Naive B cell (primary cell): ENCODE results near the gene TH. TPM values are rescaled to one million over a fixed set of nuclear protein-coding genes. Genes with fewer than 3 reads are reported as not detected.
A peak's percentile ranks its signal among the peaks of the same experiment; 100 is the strongest.
"Not testable (repeated sequence)": the region's sequence is repeated elsewhere in the genome, so short reads cannot be mapped to it uniquely, and the experiment has no call there.

Source experiments
- ATAC-seq, 2 donors: fragments of 150-1000 bp; cut with Tn5 transposase; 2 replicates each; pipeline ENCODE4 v1.10.0; 2021; ENCODE audit warnings: low read depth in 2 of 2, mild to moderate bottlenecking in 2 of 2, moderate library complexity in 2 of 2
- DNase-seq: peaks from one replicate; pipeline ENCODE4 v3.0.0; 2022
- H3K27ac Mint-ChIP-seq, 6 donors: one replicate each; pipeline ENCODE4 v1.8.0; 2020 to 2022; ENCODE audit warnings: mild to moderate bottlenecking in 6 of 6, mixed read lengths in 6 of 6, moderate library complexity in 5 of 6, inconsistent platforms in 2 of 6
- H3K27me3 Mint-ChIP-seq, 3 donors: one replicate each; pipeline ENCODE4 v1.8.0; 2021 to 2022; ENCODE audit warnings: mixed read lengths in 3 of 3, mild to moderate bottlenecking in 1 of 3
- H3K36me3 Mint-ChIP-seq, 2 donors: one replicate each; pipeline ENCODE4 v1.8.0; 2020 to 2022; ENCODE audit warnings: mixed read lengths in 2 of 2, inconsistent platforms in 1 of 2, mild to moderate bottlenecking in 1 of 2
- H3K4me1 Mint-ChIP-seq, 3 donors: one replicate each; pipeline ENCODE4 v1.8.0; 2020 to 2022; ENCODE audit warnings: mixed read lengths in 3 of 3, inconsistent platforms in 1 of 3, mild to moderate bottlenecking in 1 of 3, moderate library complexity in 1 of 3
- H3K4me3 Mint-ChIP-seq, 8 donors: one replicate each; pipeline ENCODE4 v1.8.0; 2020 to 2022; ENCODE audit warnings: mild to moderate bottlenecking in 8 of 8, mixed read lengths in 8 of 8, moderate library complexity in 8 of 8, inconsistent platforms in 2 of 8
- H3K9me3 Mint-ChIP-seq, 7 donors: one replicate each; pipeline ENCODE4 v1.8.0; 2020 to 2022; ENCODE audit warnings: mixed read lengths in 7 of 7, mild to moderate bottlenecking in 5 of 7, inconsistent platforms in 2 of 7, moderate library complexity in 1 of 7
- polyA plus RNA-seq, 6 donors: library from polyadenylated mRNA; unstranded; fragments of 300-500 nt; fragmentation: Illumina TruSeq; gene quantifications; one replicate each; pipeline ENCODE4 v1.2.3, GENCODE V29; 2021; ENCODE audit warnings: low read depth in 6 of 6

TH gene
- polyA plus RNA-seq, 6 donors from 2014 or later: not detected

- H3K36me3 Mint-ChIP-seq: peaks cover 0 to 4% of the 10 kb centered on the region in 2 donors
Measured at GRCh38 chr11:2186669-2187279, 15.2 kb upstream of the TH start.

DNA sequence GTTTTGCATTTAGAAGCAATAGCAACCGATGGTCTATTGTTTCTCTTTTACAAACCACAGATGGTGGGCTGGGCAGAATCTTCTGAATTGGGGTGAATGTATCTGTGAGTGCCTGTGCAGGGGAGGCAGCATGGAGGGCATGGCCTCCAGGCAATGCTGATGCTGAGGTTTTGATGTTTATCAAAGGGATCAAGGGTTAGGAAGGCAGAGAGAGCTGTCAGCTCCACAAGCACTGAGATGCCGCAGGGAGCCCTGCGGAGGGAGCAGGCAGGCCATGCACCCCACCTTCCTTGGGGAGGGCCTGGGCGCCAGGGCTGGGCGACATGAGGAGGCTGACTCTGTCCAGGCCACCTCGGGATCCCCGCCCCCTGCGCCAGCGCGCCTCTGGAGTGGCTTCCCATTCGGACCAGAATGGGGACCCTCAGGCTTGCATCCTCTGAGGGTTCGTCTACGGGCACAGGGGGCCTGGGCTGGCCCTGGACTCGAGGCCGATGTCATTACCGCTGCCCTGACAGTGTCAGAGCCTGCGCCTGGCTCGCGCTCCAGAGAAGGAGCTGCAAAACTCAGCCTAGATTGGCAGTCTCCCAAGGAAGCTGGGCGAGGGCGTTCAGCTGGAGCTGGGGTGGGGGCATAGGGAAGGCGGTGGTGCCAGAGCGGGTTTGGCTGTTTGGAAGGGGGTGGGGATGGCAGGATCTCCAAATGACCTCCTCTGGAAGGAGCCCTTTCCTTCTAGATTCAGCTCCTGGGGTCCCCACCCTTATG, 13.9 kb upstream of the TH start:
- H3K4me3 Mint-ChIP-seq: no peak overlapping the region
- ATAC-seq: no peak
- no peaks in the 10 kb centered on the region for H3K9me3 Mint-ChIP-seq
- peaks cover 0 to 4% of the 10 kb centered on the region in 2 donors for H3K36me3 Mint-ChIP-seq
- DNase-seq: no peak
- no peak overlapping the region for H3K27ac Mint-ChIP-seq
- H3K27me3 Mint-ChIP-seq: peaks cover 0 to 14% (median 10%) of the 10 kb centered on the region in 3 donors
- H3K4me1 Mint-ChIP-seq: peaks cover 0 to 7% (median under 1%) of the 10 kb centered on the region in 3 donors

More at GRCh38 chr11:2186669-2187279, 15.2 kb upstream of the TH start:
- peak overlapping the region in 1 of 6 donors; percentile 24 for H3K27ac Mint-ChIP-seq
- DNase-seq (peak; percentile 34), ATAC-seq (peak; percentile 77 to 79)
- peaks cover 0 to 19% (median 10%) of the 10 kb centered on the region in 3 donors for H3K27me3 Mint-ChIP-seq
- H3K4me1 Mint-ChIP-seq: peaks cover 0 to 8% (median 7%) of the 10 kb centered on the region in 3 donors
- no peaks in the 10 kb centered on the region for H3K9me3 Mint-ChIP-seq
- no peak overlapping the region for H3K4me3 Mint-ChIP-seq

- no peak overlapping the region for H3K4me3 Mint-ChIP-seq
- no peaks in the 10 kb centered on the region for H3K9me3 Mint-ChIP-seq
- peaks cover 0 to 10% (median 9%) of the 10 kb centered on the region in 3 donors for H3K27me3 Mint-ChIP-seq
- no peak overlapping the region for H3K27ac Mint-ChIP-seq
- H3K4me1 Mint-ChIP-seq: peaks cover 0 to 7% (median 0%) of the 10 kb centered on the region in 3 donors
- peaks cover 0 to 4% of the 10 kb centered on the region in 2 donors for H3K36me3 Mint-ChIP-seq
- ATAC-seq (no peak), DNase-seq (no peak)
Measured at GRCh38 chr11:2182692-2183474, 11.3 kb upstream of the TH start.

- H3K4me1 Mint-ChIP-seq: peaks cover 0 to 7% (median 0%) of the 10 kb centered on the region in 3 donors
- H3K9me3 Mint-ChIP-seq: no peaks in the 10 kb centered on the region
- no peak overlapping the region for H3K27ac Mint-ChIP-seq
- H3K4me3 Mint-ChIP-seq: no peak overlapping the region
- no peak for ATAC-seq
- H3K36me3 Mint-ChIP-seq: peaks cover 0 to 4% of the 10 kb centered on the region in 2 donors
- H3K27me3 Mint-ChIP-seq: peaks cover 0 to 10% (median 9%) of the 10 kb centered on the region in 3 donors
- DNase-seq: no peak
Measured at GRCh38 chr11:2182075-2182474, 10.5 kb upstream of the TH start.

DNA sequence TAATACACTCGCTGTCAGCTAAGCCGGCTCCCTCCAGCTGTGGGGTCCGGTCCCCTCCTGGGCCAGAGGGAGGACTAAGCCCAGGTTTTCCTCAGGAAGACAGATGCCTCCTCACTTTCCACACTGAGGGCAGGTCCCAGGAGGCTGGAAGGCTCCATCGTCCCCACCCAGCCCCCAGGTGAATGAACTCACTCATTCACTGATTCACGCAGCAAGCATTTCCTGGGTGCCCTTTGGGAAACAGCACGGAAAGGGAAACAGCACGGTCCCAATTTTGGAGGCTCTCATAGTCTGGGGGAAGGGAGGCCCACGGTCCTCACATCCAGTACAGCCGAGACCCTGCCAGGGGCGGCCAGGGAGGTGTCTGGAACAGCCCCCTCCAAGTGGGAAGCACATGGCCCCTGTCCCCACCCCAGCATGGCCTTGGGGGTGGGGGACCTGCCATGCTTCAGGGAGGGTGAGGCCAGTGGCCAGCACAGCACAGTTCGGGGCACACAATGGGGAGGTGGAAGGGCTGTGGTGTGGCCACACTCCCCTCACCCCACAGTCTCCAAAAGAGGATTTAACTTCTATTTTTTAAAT, 9.3 kb upstream of the TH start:
- Mint-ChIP-seq H3K27me3 (peaks cover 0 to 10% (median 9%) of the 10 kb centered on the region in 3 donors), H3K27ac (no peak overlapping the region)
- no peak for ATAC-seq

DNA sequence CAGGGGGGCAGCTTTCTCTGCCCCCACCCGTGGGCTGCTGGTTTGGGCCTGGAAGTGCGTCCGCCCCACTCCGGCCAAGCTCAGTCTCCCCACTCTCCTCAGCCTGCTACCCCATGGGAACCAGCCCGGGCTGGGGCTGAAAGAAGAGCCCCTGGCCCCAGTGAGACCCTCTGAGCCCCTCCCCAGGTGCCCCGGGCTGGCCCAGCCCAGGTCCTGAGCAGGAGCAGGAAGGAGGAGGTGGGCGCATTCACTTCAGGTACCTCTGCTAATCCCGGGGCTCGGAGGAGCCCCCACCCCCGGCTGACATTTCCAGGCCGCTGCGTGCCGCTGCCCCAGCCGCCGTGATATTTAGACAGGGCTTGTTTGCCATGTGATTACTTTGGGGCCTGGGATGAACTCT, 8.7 kb upstream of the TH start:
- peaks cover 0 to 3% (median 0%) of the 10 kb centered on the region in 3 donors for H3K4me1 Mint-ChIP-seq
- H3K27me3 Mint-ChIP-seq: peaks cover 0 to 9% (median 9%) of the 10 kb centered on the region in 3 donors
- peaks cover 0 to 4% of the 10 kb centered on the region in 2 donors for H3K36me3 Mint-ChIP-seq
- ATAC-seq (no peak), DNase-seq (no peak)
- H3K4me3 Mint-ChIP-seq: no peak overlapping the region
- H3K9me3 Mint-ChIP-seq: no peaks in the 10 kb centered on the region
- H3K27ac Mint-ChIP-seq: no peak overlapping the region

More for the DNA sequence above, 9.3 kb upstream of the TH start:
- no peak for DNase-seq
- Mint-ChIP-seq H3K9me3 (no peaks in the 10 kb centered on the region), H3K4me3 (no peak overlapping the region), H3K36me3 (peaks cover 0 to 4% of the 10 kb centered on the region in 2 donors), H3K4me1 (peaks cover 0 to 3% (median 0%) of the 10 kb centered on the region in 3 donors)

GRCh38 chr11:2179516-2179915, 7.9 kb upstream of the TH start:
- peak overlapping the region in 1 of 6 donors; percentile 28 for H3K27ac Mint-ChIP-seq
- H3K4me3 Mint-ChIP-seq: no peak overlapping the region
- H3K27me3 Mint-ChIP-seq: peaks cover 0 to 2% (median 1%) of the 10 kb centered on the region in 3 donors

GRCh38 chr11:2178906-2179494, 7.4 kb upstream of the TH start:
- Mint-ChIP-seq H3K27ac (peak overlapping the region in 1 of 6 donors; percentile 28), H3K4me3 (no peak overlapping the region), H3K36me3 (no peaks in the 10 kb centered on the region), H3K27me3 (peaks cover 0 to 4% (median 0%) of the 10 kb centered on the region in 3 donors), H3K9me3 (no peaks in the 10 kb centered on the region), H3K4me1 (no peaks in the 10 kb centered on the region)
- DNase-seq (no peak), ATAC-seq (no peak)

More at GRCh38 chr11:2179516-2179915, 7.9 kb upstream of the TH start:
- Mint-ChIP-seq H3K9me3 (no peaks in the 10 kb centered on the region), H3K36me3 (no peaks in the 10 kb centered on the region), H3K4me1 (no peaks in the 10 kb centered on the region)
- no peak for DNase-seq
- ATAC-seq: no peak

GRCh38 chr11:2178055-2178773, 6.6 kb upstream of the TH start:
- DNase-seq, H3K9me3 Mint-ChIP-seq, H3K27me3 Mint-ChIP-seq, H3K36me3 Mint-ChIP-seq, H3K4me3 Mint-ChIP-seq, ATAC-seq, H3K27ac Mint-ChIP-seq, H3K4me1 Mint-ChIP-seq: not testable (repeated sequence)

GRCh38 chr11:2177076-2177475, 5.5 kb upstream of the TH start:
- H3K36me3 Mint-ChIP-seq: no peaks in the 10 kb centered on the region
- no peaks in the 10 kb centered on the region for H3K9me3 Mint-ChIP-seq
- peaks cover 0 to 4% (median 0%) of the 10 kb centered on the region in 3 donors for H3K27me3 Mint-ChIP-seq
- ATAC-seq (no peak), DNase-seq (no peak)
- H3K4me1 Mint-ChIP-seq: peaks cover 0 to 4% (median 0%) of the 10 kb centered on the region in 3 donors
- no peak overlapping the region for H3K27ac Mint-ChIP-seq
- H3K4me3 Mint-ChIP-seq: no peak overlapping the region

GRCh38 chr11:2176389-2176900, 4.8 kb upstream of the TH start:
- Mint-ChIP-seq H3K4me1 (peaks cover 0 to 4% (median 0%) of the 10 kb centered on the region in 3 donors), H3K27ac (no peak overlapping the region), H3K36me3 (no peaks in the 10 kb centered on the region)

DNA sequence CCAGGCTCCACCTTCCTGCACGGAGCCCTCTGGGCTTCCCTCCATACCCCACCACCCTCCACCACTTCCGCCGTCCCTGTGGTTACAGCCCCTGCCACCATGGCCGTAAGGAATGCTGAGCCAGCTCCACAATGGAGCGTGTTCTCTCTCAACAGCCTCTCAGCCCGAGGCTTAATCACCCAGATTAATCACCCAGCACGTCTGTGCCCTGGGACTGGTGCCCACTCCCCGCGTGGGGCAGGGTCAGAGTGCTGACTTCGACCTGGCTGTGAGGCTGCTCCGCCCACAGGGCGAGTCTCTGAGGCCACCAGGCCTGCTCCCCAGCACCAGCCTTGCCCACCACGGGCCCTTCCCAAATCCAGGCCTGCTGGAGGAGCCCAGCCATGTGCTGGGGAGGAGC, 4.0 kb upstream of the TH start:
- Mint-ChIP-seq H3K27ac (no peak overlapping the region), H3K4me3 (no peak overlapping the region), H3K27me3 (peaks cover 0 to 4% (median 0%) of the 10 kb centered on the region in 3 donors)

More at GRCh38 chr11:2176389-2176900, 4.8 kb upstream of the TH start:
- ATAC-seq (no peak), DNase-seq (no peak)
- no peaks in the 10 kb centered on the region for H3K9me3 Mint-ChIP-seq
- H3K27me3 Mint-ChIP-seq: peaks cover 0 to 4% (median 0%) of the 10 kb centered on the region in 3 donors
- no peak overlapping the region for H3K4me3 Mint-ChIP-seq

More for the DNA sequence above, 4.0 kb upstream of the TH start:
- Mint-ChIP-seq H3K36me3 (no peaks in the 10 kb centered on the region), H3K4me1 (peaks cover 0 to 4% (median 0%) of the 10 kb centered on the region in 3 donors), H3K9me3 (no peaks in the 10 kb centered on the region)
- ATAC-seq: no peak
- no peak for DNase-seq
